ENCODE data around the gene DOCK1.

- TF ChIP-seq POLR2A (IDR thresholded peaks at IDR 0.05; ENCODE audit: low read depth, low read length): no peak
- no peak for TF ChIP-seq TAF1 (IDR thresholded peaks at IDR 0.05; ENCODE audit: low read depth, low read length)
- no peak for TF ChIP-seq POLR2AphosphoS5 (IDR thresholded peaks at IDR 0.05; ENCODE audit: low read depth, low read length)
- TF ChIP-seq SPI1 (IDR thresholded peaks at IDR 0.05; ENCODE audit: low read depth, low read length): no peak
- no peak for TF ChIP-seq PAX5 (IDR thresholded peaks at IDR 0.05; ENCODE audit: insufficient read depth, low read length, severe bottlenecking)
Observed at GRCh38 chr10:126940670-126941310, 35.6 kb downstream of the DOCK1 start.

Data from GM12891 (cell line).